Measurements from ENCODE around the gene ACKR2.
"Not testable (repeated sequence)": the region's sequence is repeated elsewhere in the genome, so short reads cannot be mapped to it uniquely, and the experiment has no call there.

The ACKR2 gene

DNA sequence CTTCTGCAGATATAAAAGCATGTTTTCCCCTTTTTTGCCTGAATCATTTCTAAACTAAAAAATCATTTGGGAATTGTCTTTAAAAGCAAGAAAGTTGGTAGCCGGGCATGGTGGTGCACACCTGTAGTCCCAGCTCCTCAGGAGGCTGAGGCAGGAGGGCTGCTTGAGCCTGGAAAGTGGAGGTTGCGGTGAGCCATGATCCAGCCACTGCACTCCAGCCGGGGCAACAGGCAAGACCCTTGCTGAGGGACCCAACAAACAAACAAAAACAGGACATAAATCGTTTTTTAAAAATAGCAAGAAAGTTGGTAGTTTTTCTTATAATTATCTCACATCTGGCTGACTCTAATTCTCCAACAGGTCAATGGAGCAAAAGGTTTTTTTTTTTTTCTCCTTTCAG, 7.5 kb upstream of the ACKR2 start:
- DNase-seq: no peak

GRCh38 chr3:42802876-42803413, 6.3 kb upstream of the ACKR2 start:
- no peak for DNase-seq

DNA sequence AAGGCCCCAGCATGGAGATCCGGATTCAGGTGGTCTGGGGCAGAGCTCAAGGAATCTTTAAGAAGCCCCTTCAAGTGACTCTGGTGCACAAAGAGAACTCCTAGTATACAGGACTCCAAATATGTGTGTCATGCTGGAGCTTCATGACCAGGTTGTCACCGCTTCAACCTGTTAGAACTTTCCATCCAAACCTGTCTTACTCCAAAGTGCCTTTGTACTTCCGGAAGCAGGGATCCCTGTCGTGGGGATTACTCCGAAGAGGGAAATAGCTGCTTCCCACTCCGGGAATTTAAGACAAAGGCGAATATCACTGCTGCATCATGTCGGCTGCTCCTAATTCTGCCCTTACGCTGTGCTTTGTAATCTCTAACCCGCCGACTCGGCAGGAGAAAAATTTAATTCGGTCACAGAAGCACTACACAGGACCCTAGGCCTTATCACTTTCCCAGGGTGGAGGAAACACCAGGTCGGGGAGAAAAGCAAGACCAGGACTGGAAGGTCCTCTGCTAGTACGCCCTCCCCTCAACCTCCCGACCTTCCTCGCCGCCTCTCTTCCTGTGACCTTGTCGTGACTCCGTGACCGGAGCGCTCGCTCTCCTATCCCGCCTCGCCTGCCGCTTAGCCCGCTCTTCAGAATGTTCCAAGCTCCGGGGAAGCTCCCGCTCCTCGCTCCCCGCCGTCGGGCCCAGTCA, 5.7 kb upstream of the ACKR2 start:
- DNase-seq: no peak

DNA sequence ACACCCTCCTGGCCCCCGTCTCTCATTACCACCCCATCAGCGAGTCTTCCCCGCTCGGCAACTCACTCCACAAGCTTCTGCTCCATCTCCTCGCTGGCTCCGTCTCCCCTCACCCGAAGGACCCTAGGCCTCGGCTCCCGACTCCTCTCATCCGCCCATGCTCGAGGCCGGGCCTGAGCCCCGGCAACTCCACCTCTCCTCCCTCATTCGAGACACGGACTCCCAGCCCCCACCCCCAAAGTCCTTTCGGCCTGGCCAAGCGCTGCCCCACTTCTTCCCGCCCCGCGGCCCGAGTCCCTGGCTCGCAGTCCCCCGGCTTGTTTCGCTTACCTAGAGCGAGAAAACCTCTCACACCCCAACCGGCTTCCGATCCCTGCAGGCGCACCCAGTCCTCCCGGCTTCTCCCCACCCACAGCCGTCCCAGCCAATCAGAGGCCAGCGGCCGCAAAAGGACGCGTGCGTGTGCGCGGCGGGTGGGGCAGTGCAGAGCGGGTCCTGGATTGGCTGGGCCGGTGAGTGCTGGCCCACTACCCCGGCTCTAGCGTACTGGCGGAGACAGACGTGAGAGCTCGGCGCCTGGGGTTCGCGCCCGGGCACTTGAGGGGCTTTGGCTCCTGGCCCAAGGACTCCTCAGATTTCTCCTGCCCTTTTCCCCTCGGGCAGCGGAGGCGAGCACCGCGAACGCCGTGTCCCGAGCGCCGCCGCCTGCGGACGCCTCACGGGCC, 5.0 kb upstream of the ACKR2 start, which contains the start of gene HIGD1A:
TSS of gene HIGD1A (minus strand) at position 385 of the 725 bp plus-strand sequence. CDS start 10,237 bp downstream, outside the sequence.
- DNase-seq: peak; percentile 94

- no peak for DNase-seq
Measured at GRCh38 chr3:42804831-42805132, 4.5 kb upstream of the ACKR2 start.

DNA sequence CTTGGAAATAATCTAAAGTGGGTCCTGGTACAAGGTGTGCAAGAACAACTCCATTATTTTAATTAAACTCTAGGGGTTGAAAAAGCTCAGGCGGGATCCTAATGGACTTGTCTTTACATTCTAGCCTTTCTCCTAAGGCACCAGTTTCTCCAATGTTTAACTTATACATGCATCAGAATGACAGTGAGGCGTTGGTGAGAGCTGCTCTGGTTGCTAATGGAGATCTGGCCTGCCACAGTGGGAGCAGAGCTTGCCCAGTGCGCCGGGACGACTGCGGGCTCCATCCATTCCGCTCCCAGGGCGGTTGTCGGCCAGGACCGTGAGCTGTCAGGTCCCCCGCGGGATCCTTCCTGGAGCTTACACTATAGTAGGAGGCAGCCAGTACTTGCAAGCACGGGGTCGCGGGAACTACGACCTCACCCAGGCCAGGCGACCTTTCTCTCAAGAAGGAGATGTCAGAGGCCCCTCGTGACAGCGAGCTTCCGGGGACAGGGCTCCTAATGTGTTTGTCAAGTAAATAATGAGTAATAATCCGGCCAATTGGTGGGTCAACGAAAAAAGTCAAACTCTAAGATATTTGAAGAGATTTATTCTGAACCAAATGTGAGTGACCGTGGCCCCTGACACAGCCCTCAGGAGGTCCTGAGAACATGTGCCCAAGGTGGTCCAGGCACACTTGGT, 4.0 kb upstream of the ACKR2 start:
- peak; percentile 56 for DNase-seq

DNA sequence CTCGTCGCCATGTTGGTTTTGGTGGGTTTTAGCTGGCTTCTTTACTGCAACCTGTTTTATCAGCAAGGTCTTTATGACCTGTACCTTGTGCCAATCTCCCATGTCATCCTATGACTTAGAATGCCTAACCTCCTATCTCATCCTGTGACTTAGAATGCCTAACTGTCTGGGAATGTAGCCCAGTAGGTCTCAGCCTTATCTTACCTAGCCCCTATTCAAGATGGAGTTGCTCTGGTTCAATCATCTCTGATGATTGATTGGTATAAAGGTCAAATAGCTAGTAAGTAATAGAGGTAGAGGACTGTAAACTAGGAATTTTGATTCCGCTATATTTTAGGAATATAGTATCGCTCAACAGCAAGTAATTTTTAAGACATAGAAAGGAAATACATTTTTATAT, 1.3 kb upstream of the ACKR2 start:
- DNase-seq: no peak

GRCh38 chr3:42810706-42811105, 1.5 kb downstream of the ACKR2 start:
- not testable (repeated sequence) for DNase-seq

GRCh38 chr3:42811118-42811883, 2.1 kb downstream of the ACKR2 start:
- DNase-seq: not testable (repeated sequence)

- no peak for DNase-seq
Measured at GRCh38 chr3:42814246-42814645, 5.0 kb downstream of the ACKR2 start.

DNA sequence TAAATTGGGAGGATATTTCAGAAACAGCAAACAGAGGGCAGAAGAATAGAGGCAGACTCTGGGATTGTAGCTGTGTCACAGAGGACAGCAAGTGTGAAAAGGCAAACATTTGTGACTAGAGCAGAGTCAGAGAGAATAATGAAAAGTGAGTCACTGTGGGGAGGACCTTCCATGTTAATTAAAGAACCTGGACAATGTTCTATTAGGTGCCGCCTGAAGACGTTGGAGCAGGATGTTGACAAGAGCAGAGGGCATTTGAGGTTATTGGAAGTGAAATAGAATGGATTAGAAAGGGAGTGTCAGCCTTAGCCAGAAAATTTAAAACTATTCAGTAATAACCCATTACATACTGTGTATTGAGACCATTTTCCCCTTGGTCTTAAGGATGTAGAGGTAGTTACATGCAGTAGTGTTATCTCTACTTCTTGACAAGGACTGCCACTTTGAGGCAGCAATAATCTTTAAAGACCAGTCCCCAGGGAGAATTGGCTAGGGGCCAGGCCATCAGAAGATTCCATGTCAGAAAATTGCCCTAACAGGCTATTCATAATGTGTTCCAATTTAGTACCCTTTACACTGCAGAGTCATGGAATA, 5.8 kb downstream of the ACKR2 start:
- DNase-seq: no peak

GRCh38 chr3:42815826-42816225, 6.6 kb downstream of the ACKR2 start:
- DNase-seq: no peak

DNA sequence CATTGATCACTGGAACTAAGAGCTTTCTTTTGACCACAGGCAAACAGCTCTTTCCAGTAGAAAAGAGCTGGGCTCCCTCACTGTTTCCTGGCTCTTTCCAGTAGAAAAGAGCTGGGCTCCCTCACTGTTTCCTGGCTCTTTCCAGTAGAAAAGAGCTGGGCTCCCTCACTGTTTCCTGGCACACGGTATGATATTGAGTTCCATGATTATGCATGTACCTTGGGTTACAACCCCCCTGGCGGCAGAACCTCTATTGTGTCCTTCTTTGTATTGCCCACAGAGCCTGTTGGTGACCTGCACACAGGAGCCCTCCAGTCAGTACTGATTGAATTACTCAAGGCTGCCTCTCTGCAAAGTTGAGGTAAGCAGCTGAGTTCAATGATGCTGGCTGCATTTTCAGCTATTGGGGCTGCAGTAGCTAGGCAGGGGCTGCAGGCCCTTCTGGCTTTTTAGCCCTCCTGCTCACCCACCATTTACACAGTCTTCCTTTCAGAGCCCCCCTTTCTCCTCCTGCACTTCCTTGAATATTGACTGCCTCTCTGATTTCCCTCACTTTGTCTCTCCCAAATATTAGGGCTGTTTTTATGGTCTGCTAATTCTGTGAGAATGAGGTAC, 10.2 kb downstream of the ACKR2 start:
- no peak for DNase-seq

DNA sequence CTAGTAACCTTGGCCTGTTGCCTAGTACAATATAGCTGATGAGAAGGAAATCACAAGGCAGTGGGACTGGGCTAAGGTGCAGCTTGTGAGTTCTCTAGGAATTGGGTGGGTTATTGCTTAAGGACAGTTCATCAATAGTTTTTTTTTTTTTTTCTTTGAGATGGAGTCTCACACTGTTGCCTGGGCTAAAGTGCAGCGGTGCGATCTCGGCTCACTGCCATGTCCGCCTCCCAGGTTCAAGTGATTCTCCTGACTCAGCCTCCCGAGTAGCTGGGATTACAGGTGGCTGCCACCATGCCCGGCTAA, 11.5 kb downstream of the ACKR2 start:
- no peak for DNase-seq

GRCh38 chr3:42822828-42823227, 13.6 kb downstream of the ACKR2 start:
- DNase-seq: no peak

GRCh38 chr3:42823351-42823750, 14.1 kb downstream of the ACKR2 start:
- no peak for DNase-seq

DNA sequence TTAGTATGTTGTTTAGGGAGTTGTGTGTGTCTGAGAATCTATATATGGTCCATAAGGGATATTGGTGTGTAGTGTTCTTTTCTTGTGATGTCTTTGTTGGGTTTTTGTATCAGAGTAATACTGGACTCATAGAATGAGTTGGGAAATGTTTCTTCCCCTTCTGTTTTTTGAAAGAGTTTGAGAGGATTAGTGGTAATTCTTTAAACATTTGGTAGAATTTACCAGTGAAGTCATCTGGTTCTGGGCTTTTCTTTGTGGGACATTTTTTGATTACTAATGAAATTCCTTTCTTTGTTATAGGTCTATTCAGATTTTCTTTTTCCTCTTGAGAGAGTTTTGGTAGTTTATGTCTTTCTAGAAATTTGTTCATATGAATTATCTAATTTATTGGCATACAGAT, 16.9 kb downstream of the ACKR2 start:
- DNase-seq: no peak

DNA sequence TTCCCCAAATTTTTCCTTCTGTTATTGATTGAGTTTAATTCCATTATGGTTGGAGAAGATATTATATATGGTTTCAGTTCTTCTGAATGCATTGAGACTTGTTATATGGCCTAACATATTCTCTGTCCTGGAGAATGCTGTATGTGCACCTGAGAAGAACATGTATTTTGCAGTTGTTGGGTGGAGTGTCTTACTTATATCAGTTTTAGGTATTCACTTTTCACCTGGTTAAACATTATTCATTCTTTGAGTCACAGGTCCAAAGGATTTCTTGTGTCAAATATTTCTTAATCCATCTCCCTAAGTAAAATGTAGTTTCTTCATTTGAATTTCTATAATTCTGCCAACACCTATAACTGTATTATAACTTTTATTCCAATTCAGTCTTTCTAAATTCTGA, 17.8 kb downstream of the ACKR2 start:
- no peak for DNase-seq

- DNase-seq: no peak
Measured at GRCh38 chr3:42827654-42828053, 18.4 kb downstream of the ACKR2 start.

GRCh38 chr3:42829083-42829627, 19.9 kb downstream of the ACKR2 start:
- DNase-seq: no peak

DNA sequence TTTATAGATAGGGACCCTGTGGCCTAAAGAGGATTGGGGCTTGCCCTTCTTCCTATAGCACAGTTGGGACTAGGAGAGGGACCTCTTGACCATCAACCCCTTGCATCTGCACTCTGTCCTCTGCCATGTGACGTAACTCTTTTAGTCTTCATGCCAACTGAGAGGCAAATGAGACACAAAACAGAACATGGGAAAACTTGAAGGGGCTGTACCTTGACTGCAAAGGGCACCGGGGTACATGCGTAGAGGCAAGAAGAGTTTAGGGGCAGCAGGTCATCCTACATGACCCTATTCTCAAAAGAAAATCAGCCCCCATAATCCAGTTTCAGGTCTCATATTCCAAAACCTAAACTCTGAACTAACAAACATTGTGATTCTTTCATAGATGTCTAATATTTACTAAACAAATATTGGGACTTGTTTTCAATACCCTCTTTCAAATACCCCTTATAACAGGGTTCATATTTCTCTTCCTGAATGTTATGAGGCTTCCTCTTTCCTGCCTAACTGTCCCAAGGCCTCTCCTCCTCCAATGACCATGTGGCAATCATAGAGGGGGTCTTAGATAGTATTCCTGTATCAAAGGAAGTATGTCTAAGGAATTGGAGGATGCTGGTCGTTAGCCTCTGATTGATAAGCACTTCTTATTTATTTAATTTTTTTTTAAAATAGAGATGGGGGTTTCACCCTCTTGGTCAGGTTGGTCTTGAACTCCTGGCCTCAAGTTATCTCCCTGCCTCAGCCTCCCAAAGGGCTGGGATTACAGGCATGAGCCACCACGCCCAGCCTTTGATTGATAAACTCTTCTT, 20.6 kb downstream of the ACKR2 start:
- DNase-seq: no peak
